ENCODE measurements around the gene GABRQ.

Gene GABRQ

GRCh38 chrX:152637649-152638442 is at the start of gene GABRQ:
TSS of gene GABRQ (plus strand) at chrX:152637895. CDS start at chrX:152638203, 308 bp downstream.
- DNase-seq = peak; percentile 39

DNA sequence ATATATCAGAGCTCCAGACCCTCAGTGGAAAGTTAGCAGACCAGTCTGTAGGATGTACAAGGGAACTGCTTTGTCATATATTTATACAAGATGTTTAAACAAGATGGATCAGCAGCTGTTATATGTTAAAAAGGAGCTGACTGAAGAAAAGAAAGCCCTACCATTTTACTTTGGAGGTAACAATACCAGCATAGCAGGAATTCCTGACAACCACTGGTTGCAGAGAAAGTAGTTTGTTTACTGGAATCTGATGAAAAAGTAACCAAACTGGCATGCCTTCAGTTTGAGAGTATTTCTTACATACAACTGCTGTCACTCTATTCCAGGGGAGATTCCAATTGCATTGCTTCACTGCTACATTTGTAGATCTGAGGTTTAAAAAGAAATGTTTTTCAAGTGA is 49.5 kb upstream of the GABRQ start:
- no peak for DNase-seq

DNA sequence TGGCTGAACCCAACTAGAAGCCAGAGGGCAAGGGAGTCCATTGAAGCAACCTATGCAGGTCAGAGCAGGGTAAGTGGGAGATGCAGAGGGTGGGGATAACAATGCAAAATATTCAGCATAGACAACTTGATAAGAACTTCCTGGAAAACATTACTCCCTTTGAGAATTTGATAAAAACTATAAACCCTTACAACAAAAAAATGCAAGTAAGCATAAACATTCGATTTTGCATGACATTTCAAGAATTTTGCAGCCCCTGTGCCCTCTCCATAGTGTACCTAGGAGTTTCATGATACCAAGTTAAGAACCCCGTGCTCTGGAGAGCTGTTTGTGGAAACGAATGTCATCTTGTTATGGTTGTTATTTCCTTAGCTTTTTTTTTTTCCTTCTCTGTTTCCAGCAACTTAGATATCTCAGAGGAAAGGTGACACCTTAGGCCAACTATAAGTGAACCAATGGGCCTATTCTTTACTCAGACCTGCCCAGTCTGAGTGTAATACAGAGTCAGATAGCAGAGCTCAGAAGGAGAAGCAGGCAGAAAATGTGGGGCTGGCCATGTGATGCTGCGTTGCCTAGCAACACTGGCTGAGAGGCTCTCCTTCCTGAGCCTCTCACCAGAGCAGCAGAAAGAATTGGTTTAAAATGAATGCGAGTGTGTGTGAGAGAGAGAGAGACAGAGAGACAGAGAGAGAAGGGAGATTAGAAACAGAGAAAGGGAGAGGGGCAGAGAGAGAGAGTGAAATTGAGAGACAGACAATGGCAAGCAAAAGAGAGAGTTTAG is 36.7 kb upstream of the GABRQ start:
- DNase-seq = no peak

DNA sequence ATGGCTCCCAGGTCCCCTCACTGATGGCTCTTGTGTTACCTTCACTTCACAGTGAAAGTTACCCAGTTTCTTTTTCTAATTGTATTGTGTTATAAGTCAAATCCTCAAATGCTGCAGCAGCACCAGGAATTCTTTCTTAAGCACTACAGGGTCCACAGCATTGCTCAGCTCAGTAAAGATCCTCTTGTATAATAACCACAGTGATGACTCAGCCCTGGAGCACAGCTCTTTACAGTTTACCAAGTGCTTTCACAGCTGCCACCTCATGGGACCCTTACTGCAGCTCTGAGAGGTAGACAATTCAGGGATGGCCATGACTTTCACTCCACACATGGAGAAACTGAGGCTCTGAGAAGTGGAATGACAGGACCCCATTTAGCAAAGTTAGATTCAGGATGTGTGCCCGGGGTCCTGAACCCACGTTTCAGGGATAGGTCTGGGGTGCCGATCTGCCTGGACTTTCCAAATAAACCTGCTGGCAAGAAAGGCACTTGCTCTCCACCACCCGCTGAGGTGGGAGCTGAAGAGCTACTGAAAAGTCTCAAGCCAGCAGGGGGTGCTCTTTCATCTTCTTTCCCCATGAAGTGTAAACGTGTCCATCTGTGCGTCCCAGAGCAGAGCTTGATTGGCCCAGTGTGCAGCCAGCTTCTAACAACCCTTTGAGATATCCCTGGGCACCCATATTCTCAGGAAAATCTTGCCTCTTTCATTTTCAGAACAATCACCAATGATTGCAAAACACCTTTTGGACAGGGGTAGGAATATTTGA is 35.7 kb upstream of the GABRQ start:
- no peak for DNase-seq

DNA sequence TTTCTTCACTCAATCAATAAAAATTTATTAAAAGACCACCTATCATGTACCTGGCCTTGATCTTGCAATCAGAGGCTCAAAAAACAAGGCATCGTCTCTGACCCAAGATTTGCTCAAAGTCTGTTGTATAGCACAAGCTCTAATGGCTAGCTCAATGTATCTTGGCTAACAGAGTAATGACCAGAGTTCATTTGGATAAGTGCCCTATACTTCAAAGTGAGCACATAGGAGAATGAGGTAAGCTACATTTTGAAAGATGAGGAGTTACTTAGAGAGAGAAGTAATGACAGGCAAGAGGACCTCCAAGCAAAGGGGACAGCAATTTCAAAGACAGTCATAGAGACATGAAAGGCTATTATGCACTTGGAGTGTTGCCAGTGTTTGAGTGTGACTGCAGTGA is 22.9 kb upstream of the GABRQ start:
- no peak for DNase-seq

DNA sequence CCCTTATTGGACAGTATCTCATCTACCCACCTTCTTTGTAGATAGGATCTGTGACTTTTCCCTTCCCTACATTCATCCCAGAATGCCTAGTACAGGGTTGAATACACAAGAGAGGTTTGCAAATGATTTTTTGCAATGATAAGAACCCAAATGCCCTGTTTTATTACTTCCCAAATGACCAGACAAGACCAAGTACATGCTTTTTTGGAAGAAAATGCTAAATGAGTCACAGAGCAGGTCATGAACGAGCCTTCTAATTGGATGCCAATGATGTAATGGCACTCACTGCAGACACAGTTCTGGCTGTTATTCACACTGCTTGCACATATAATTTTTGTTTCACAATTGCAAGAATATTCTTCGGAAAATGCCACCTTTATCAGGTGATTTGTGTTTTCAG is 17.8 kb upstream of the GABRQ start:
- no peak for DNase-seq

DNA sequence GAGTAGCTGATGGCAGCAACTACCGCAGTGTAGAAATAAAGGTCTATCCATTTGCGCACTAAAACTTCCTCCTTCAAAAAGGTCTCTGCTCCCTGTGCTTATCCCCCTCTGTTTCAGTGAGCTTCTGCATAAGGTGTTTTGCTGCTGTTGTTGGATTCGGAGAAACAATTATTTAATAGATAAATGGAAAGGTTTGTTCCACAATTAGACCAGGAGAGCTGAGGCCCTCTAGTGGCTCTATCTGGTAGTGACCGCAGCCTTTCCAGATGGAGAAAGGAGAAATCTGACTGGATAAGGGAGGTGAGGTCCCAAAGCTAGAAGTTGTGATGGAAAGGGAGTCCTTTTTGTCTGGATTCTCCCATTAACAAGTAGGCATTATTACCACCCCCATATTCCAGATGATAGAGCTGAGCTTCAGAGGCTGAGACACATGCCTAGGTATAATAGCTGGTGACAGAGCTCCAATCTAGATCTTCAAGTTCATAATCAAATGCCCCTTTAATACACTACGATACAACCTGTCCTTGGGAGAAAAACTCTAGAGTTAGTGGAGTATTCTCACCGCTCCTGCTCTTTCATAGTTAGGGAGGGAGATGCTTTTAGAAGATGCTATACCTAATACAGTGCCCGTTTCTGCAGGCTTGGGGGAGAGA is 5.1 kb upstream of the GABRQ start:
- DNase-seq = no peak

- DNase-seq = no peak
Measured at GRCh38 chrX:152635941-152636340, 1.8 kb upstream of the GABRQ start.

DNA sequence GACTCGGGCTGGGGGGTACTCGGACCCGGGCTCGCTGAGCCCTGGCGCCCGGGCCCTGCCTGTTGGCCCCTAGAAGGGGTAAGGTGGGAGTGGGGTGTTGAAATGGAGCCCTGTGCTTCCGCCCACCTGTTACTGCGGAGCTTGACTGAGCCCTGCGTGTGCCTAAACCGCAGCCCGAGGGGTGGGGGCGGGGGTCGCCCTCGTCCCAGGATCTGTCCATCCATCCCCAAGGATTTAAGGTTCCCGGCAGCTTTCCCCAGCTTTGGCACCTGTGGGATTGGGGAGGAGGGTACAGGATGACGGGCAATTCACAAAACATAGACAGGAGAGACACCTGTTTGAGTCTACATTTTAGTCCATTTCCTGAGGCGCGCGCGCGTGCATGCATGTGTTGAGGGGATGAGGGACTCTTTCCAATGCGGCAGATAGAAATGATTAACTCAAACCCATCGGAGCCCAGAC is 779 bp downstream of the GABRQ start:
- DNase-seq = no peak

- no peak for DNase-seq
Measured at GRCh38 chrX:152639426-152639825, 1.7 kb downstream of the GABRQ start.

DNA sequence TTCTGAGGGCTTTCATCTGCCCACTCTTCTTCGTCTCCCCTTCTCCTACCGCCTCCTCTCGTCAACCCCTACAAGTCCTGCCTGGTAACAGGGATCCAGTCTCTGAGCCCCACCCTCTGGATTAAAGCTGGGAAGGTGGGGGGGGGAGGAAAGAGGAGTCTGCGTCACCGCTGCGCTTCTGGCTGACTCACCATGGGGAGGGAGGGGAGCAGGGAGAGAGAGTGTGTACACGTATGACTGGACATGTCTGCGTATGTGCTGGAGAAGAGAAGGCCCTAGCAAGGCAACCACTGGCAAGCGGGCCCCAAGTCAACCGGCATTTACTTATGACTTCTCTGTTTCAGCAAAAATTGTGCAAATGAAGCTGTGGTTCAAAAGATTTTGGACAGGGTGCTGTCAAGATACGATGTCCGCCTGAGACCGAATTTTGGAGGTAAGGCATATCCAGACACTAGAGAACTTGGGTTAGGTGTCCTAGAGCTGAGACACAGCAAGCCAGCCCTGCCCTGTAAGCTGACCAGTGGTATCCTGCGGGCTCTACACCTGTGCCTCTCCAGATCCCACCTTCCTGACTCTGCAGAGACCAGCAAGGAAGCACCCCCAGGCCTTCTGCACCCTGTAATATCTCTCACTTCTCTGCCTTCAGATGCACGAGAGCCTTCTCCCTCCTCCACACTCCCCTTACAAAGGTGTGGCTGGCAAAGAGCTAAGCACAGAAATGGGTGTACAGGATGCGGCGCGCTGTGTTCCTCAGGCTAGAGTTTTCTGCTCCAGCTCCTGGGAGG is 2.5 kb downstream of the GABRQ start:
- no peak for DNase-seq

- DNase-seq = no peak
Measured at GRCh38 chrX:152641256-152641875, 3.7 kb downstream of the GABRQ start.

- no peak for DNase-seq
Measured at GRCh38 chrX:152641996-152642395, 4.3 kb downstream of the GABRQ start.

DNA sequence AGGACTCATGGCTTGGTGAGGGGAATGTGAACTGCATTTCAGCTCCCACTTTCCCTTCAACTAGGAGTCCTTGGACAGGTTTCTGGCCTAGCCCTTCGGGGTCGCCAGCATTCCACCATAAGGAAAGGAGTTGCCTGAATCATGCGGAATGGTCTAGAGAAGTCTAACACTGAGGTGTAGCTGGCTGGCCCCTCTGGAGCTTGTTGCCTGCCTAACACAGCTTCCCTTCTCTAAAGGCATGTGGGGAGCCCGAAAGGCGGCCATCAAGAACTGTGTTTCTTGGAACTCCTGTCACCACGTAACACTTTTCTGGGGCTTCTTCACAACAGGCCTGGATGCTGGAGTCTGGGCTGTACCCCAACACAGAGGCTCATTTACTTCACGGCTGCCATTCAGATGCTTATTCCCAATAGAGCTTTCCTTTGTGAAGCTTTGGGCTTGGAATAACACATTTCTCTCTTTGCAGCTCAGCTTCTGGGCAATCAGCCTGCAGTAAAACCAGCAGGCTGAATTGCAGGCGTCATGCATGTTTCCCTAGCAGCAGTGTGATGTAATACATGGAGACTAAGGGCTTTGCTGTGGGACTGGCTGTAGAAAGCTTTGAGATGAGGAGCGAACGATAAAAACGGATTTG is 5.4 kb downstream of the GABRQ start:
- no peak for DNase-seq

DNA sequence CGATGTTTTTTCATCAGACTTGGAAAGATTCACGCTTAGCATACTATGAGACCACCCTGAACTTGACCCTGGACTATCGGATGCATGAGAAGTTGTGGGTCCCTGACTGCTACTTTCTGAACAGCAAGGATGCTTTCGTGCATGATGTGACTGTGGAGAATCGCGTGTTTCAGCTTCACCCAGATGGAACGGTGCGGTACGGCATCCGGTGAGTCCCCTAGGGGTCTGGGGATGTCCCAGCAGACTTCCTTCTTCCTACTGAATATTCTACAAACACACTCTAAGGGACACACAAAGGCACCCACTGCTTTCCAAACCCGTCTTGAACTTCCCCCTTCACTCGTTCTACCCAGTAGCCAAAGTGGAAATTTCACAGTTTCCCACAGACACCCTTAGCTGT is 9.3 kb downstream of the GABRQ start:
- no peak for DNase-seq

- no peak for DNase-seq
Measured at GRCh38 chrX:152647978-152648377, 10.3 kb downstream of the GABRQ start.

DNA sequence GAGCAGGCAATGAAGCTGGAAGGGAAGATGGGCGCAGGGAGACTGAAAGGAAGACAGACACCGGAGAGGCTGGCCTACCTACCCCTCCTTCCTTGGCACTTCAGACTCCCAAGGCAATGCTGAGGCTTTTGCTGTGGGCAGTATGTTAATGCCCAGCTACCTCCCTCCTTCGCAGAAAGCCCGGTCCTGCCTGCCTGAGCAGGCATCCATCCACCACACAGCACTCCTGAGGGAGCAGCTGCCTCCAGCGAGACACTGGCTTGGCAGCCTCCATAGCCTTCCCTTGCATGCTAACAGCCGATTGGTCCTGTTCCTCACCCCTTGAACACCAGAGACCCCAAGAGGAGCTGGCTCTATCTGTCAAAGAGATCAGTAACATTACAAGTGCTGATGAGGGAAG is 14.4 kb downstream of the GABRQ start:
- no peak for DNase-seq

- no peak for DNase-seq
Measured at GRCh38 chrX:152652467-152652866, 14.8 kb downstream of the GABRQ start.

DNA sequence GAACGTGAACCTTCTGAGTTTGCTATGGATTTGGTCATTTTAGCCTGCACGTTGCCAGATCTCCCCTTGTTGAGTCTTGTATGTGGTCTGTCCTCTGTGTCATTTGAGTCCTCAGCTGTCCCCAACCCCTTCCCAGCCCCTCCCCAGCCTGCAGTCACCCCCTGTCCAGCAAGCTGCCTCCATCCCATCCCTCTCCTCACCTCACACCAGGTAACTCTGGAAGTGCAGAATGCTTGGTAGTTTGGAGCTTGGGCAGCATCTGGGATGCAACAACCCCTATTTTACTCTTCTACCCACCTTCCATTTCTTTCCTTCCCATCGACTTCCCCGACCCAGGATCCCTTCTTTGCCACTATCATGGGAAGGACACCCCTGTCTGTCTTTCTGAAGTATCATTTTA is 18.4 kb downstream of the GABRQ start:
- no peak for DNase-seq

DNA sequence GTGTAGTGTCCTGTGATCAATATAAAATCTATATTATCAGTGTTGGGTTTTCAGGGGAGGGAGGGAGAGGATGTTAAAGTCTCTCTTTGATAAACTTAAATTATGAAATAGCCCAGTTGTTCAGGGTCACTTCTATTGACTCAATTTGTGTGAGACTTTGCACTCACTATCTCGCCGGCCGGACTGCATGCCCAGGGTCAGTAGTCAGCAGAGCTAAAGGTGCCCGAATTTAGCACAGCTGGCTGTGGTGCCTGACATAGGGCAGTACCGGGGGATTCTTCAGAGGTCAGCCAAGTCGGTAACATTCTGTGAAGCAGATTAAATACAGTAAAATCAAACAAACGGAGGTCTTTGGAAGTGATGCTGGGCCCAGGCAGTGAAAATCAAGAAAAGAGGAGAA is 19.2 kb downstream of the GABRQ start:
- no peak for DNase-seq

- DNase-seq = no peak
Measured at GRCh38 chrX:152658302-152658701, 20.6 kb downstream of the GABRQ start.
